Panc1 (cell line): Measurements from ENCODE around the gene CPEB1.

ENCODE experiments used
- POLR2AphosphoS5 ChIP-seq: IDR thresholded peaks from 2 replicates; pipeline ENCODE4 v1.6.1; 2012; ENCODE audit warnings: mild to moderate bottlenecking, low read depth, low read length, moderate library complexity
- SIN3A ChIP-seq: IDR thresholded peaks from 2 replicates; pipeline ENCODE4 v1.6.1; 2012; ENCODE audit warnings: low read depth, mild to moderate bottlenecking, low read length, moderate library complexity, borderline replicate concordance; ENCODE audit not compliant: insufficient read depth
- TCF7L2 ChIP-seq: IDR thresholded peaks from 2 replicates; pipeline ENCODE4 v1.6.1; 2011; ENCODE audit warnings: mild to moderate bottlenecking, low read depth, low read length, inconsistent platforms
- TF ChIP-seq, protein P1 (sequence below): fragments of 450-650 bp; IDR thresholded peaks from 2 replicates; pipeline ENCODE4 v1.5.1; 2017; ENCODE audit warnings: mild to moderate bottlenecking
- TF ChIP-seq, protein P2 (sequence below), 2 experiments: IDR thresholded peaks; 2 replicates each; pipeline ENCODE4 v1.6.1; 2011 to 2012; ENCODE audit warnings: low read depth in 2 of 2, control low read depth in 1 of 2, low read length in 1 of 2, mild to moderate bottlenecking in 1 of 2, moderate library complexity in 1 of 2; ENCODE audit not compliant: insufficient read depth in 1 of 2

DNA sequence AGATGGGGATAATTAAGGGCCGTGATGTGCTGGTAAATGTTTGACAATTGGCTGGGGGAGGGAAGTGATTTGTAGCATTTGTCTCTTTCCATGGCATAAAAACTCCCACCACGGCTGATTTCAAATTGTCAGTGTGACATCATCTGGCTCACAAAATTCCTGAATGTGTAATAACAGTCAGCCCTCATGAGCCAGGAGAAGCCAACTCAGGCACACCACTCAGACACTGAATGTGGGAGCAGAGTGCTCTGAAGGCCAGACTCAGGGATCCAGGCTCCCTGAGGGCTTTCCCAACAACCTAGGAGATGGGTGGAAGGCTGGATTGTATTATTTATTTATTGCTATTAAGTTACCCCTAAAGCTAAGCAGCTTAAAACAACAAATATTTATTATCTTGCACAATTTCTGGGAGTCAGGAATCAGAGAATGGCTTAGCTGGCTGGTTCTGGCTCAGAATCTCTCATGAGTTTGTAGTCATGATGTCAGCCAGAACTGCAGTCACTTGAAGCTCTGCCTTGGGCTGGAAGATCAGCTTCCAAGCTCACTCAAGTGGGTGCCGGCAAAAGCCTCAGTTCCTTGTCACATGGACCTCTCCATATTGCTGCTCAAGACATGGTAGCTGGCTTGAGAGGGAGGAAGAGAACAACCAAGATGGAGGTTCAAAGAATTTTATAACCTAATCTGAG is 6.5 kb upstream of the CPEB1 start:
- TF ChIP-seq, protein P1, sequence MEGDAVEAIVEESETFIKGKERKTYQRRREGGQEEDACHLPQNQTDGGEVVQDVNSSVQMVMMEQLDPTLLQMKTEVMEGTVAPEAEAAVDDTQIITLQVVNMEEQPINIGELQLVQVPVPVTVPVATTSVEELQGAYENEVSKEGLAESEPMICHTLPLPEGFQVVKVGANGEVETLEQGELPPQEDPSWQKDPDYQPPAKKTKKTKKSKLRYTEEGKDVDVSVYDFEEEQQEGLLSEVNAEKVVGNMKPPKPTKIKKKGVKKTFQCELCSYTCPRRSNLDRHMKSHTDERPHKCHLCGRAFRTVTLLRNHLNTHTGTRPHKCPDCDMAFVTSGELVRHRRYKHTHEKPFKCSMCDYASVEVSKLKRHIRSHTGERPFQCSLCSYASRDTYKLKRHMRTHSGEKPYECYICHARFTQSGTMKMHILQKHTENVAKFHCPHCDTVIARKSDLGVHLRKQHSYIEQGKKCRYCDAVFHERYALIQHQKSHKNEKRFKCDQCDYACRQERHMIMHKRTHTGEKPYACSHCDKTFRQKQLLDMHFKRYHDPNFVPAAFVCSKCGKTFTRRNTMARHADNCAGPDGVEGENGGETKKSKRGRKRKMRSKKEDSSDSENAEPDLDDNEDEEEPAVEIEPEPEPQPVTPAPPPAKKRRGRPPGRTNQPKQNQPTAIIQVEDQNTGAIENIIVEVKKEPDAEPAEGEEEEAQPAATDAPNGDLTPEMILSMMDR = no peak
- no peak for TF ChIP-seq POLR2AphosphoS5
- TF ChIP-seq, protein P2, sequence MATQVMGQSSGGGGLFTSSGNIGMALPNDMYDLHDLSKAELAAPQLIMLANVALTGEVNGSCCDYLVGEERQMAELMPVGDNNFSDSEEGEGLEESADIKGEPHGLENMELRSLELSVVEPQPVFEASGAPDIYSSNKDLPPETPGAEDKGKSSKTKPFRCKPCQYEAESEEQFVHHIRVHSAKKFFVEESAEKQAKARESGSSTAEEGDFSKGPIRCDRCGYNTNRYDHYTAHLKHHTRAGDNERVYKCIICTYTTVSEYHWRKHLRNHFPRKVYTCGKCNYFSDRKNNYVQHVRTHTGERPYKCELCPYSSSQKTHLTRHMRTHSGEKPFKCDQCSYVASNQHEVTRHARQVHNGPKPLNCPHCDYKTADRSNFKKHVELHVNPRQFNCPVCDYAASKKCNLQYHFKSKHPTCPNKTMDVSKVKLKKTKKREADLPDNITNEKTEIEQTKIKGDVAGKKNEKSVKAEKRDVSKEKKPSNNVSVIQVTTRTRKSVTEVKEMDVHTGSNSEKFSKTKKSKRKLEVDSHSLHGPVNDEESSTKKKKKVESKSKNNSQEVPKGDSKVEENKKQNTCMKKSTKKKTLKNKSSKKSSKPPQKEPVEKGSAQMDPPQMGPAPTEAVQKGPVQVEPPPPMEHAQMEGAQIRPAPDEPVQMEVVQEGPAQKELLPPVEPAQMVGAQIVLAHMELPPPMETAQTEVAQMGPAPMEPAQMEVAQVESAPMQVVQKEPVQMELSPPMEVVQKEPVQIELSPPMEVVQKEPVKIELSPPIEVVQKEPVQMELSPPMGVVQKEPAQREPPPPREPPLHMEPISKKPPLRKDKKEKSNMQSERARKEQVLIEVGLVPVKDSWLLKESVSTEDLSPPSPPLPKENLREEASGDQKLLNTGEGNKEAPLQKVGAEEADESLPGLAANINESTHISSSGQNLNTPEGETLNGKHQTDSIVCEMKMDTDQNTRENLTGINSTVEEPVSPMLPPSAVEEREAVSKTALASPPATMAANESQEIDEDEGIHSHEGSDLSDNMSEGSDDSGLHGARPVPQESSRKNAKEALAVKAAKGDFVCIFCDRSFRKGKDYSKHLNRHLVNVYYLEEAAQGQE (IDR thresholded peaks at IDR 0.05; ENCODE audit: insufficient read depth in 1 of 2, low read depth in 2 of 2, low read length in 1 of 2) = no peak
- no peak for TF ChIP-seq TCF7L2
- TF ChIP-seq SIN3A = no peak
